ENCODE results near the gene EPO. TPM values are rescaled to one million over a fixed set of nuclear protein-coding genes. Genes with fewer than 3 reads are reported as not detected.

The EPO gene
- total RNA-seq: not detected

DNA sequence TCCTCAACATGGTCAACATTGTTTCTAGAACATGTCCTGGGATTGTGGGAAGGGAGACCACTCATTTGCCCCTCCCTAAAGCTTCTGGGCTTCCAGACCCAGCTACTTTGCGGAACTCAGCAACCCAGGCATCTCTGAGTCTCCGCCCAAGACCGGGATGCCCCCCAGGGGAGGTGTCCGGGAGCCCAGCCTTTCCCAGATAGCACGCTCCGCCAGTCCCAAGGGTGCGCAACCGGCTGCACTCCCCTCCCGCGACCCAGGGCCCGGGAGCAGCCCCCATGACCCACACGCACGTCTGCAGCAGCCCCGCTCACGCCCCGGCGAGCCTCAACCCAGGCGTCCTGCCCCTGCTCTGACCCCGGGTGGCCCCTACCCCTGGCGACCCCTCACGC lies at the start of gene EPO:
TSS of gene EPO (plus strand) at position 190 of the 392 bp plus-strand sequence. CDS start 513 bp downstream, outside the sequence.
- Histone ChIP-seq H3K4me1 (peaks cover 6 to 16% (median 15%) of the 10 kb centered on the region in 4 donors), H3K9me3 (no peaks in the 10 kb centered on the region), H3K27me3 (peaks cover 0 to 57% (median 22%) of the 10 kb centered on the region in 4 donors), H3K27ac (replicated peaks in 1 of 4) (no peak within 1 kb of the TSS), H3K4me3 (peak within 1 kb of the TSS in 2 of 4 donors; percentile 12 to 30), H3K36me3 (no peaks in the 10 kb centered on the region)
- WGBS: 8% methylated on average over 4 of the region's 21 CpGs
- intact Hi-C loops (cut with DNase I): no loop called here
- TF ChIP-seq, protein P1, sequence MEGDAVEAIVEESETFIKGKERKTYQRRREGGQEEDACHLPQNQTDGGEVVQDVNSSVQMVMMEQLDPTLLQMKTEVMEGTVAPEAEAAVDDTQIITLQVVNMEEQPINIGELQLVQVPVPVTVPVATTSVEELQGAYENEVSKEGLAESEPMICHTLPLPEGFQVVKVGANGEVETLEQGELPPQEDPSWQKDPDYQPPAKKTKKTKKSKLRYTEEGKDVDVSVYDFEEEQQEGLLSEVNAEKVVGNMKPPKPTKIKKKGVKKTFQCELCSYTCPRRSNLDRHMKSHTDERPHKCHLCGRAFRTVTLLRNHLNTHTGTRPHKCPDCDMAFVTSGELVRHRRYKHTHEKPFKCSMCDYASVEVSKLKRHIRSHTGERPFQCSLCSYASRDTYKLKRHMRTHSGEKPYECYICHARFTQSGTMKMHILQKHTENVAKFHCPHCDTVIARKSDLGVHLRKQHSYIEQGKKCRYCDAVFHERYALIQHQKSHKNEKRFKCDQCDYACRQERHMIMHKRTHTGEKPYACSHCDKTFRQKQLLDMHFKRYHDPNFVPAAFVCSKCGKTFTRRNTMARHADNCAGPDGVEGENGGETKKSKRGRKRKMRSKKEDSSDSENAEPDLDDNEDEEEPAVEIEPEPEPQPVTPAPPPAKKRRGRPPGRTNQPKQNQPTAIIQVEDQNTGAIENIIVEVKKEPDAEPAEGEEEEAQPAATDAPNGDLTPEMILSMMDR (IDR thresholded peaks at IDR 0.05): no peak
- no peak for TF ChIP-seq POLR2AphosphoS5 (IDR thresholded peaks at IDR 0.05)
- no peak for TF ChIP-seq EP300 (IDR thresholded peaks at IDR 0.05)
- TF ChIP-seq POLR2A (IDR thresholded peaks at IDR 0.05; ENCODE audit: low read depth): no peak
- no peak for DNase-seq (ENCODE audit: extremely low spot score)

DNA sequence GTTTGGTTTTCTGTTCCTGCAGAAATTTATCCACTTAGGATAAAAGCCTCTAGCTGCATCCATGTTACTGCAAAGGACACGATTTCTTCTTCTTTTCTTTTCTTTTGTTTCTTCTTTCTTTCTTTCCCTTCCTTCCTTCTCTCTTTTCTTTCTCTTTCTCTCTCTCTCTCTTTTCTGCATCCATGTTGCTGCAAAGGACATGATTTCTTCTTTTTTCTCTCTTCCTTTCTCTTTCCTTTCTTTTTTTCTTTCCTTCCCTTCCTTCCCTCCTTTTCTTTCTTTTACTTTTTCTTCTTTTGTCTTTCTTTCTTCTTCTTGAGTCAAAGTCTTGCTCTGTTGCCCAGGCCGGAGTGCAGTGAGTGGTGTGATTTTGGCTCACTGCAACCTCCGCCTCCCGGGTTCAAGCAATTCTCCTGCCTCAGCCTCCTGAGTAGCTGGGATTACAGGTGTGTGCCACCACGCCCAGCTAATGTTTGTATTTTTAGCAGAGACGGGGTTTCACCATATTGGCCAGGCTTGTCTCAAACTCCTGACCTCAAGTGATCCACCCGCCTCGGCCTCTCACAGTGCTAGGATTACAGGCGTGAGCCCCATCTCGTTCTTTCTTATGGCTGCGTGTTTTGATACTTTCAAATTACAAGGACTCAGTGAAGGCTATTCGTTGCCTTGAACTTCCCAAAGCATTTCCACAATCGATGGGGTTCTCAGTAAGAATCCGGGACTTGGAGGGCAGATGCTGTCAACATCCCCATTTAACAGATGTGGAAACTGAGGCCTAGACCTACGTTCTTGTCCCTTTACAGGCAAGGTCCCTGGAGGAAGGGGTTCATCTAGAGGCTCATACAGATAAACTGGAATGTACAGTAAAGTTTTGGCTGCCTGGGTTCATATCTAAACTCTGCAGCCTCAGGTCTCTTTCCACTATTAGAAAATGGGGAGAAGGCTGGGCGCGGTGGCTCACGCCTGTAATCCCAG lies 48.6 kb upstream of the EPO start:
- Histone ChIP-seq H3K36me3 (peaks cover 2 to 3% (median 3%) of the 10 kb centered on the region in 4 donors), H3K27me3 (no peaks in the 10 kb centered on the region), H3K4me3 (no peak overlapping the region), H3K27ac (replicated peaks in 1 of 4) (no peak overlapping the region), H3K4me1 (peaks cover 12 to 25% (median 18%) of the 10 kb centered on the region in 4 donors), H3K9me3 (no peaks in the 10 kb centered on the region)
- TF ChIP-seq EP300 (IDR thresholded peaks at IDR 0.05): no peak
- TF ChIP-seq POLR2A (IDR thresholded peaks at IDR 0.05; ENCODE audit: low read depth): no peak
- TF ChIP-seq, protein P1 (IDR thresholded peaks at IDR 0.05): no peak
- TF ChIP-seq POLR2AphosphoS5 (IDR thresholded peaks at IDR 0.05): no peak
- no peak for DNase-seq (ENCODE audit: extremely low spot score)
- intact Hi-C loops (cut with DNase I): loop anchor here (5.0 kb wide), 1 partner anchor 59 kb away; the partner anchor contains the start of gene MOSPD3
- WGBS: 93% methylated on average over 18 of the region's 18 CpGs

DNA sequence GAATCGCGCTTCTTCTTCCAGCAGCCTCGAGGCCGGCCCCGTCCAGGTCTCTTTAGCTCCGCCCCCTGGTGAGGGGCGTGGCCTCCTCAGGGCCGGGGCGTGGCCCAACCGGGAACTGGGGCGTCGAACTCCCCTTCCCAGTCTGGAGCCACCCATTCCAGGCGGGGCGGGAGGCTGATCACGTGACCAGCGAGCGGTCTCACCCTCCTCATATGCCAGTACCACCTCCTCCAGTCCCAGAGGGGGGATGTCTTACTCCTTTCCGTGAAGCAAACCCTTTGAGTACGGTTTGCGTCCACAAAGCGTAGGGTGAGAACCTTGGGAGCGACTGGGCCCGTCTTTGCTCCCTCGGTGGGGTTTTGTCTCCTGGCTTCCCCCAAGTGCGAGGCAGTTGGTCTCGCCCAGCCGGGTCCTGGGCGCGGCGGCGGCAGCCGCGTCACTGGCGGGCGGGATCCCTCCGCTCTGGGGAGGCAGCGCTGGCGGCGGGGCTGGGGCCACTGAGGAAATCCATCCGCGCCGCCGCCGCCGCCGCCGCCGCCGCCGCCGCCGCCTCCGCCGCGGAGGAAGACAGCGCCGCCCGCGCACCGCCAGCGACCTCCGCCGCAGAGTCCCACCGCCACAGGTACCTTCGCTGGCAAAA lies 46.8 kb upstream of the EPO start, which contains the start of gene GNB2:
TSS of gene GNB2 (plus strand) at position 439 of the 640 bp plus-strand sequence. CDS start 2,526 bp downstream, outside the sequence.
- DNase-seq (ENCODE audit: extremely low spot score): peak; percentile 100
- Histone ChIP-seq H3K27ac (replicated peaks in 1 of 4) (peak within 1 kb of the TSS; percentile 98 to 100 (median 98)), H3K4me3 (peak within 1 kb of the TSS; percentile 88 to 96 (median 96)), H3K36me3 (peaks cover 20 to 21% (median 21%) of the 10 kb centered on the region in 4 donors), H3K27me3 (no peaks in the 10 kb centered on the region), H3K9me3 (no peaks in the 10 kb centered on the region), H3K4me1 (peaks cover 17 to 39% (median 35%) of the 10 kb centered on the region in 4 donors)
- TF ChIP-seq POLR2A (IDR thresholded peaks at IDR 0.05; ENCODE audit: low read depth) (peak; percentile 56), POLR2AphosphoS5 (IDR thresholded peaks at IDR 0.05) (peak; percentile 89 to 92), EP300 (IDR thresholded peaks at IDR 0.05) (peak; percentile 10)
- TF ChIP-seq, protein P1 (IDR thresholded peaks at IDR 0.05): peak in 1 of 3 experiments; percentile 10
- intact Hi-C loops (cut with DNase I): loop anchor here (5.0 kb wide), 1 partner anchor 61 kb away; the partner anchor contains the start of gene MOSPD3
- 0% methylated on average over 19 of the region's 65 CpGs for WGBS

DNA sequence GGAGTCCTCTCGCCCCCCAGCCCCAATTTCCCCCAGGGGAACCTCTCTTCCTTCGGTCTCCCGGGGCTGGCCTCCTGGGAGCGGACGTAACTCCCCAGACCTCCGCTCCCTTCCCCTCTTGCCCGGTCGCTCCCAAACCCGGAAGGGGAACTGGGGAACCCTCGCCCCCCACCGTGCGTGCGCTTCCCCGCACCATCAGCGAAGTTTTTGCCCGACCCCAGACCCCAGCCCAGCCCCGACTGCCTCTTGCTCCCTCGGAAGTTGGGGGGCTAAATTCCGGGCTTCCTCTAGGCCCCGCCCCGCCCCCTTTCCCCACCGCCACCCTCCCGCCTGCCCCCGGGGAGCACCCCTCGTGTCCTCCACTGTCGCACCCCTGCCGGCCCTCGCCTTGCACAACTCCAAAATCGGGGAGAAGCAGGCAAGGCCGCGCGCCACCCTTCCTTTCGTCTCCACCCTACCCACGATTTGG lies 46.3 kb upstream of the EPO start:
- Histone ChIP-seq H3K27ac (replicated peaks in 1 of 4) (peak overlapping the region; percentile 98 to 100 (median 98)), H3K4me3 (peak overlapping the region; percentile 88 to 96 (median 96)), H3K27me3 (no peaks in the 10 kb centered on the region), H3K4me1 (peaks cover 17 to 44% (median 39%) of the 10 kb centered on the region in 4 donors), H3K9me3 (no peaks in the 10 kb centered on the region), H3K36me3 (peaks cover 26 to 27% (median 26%) of the 10 kb centered on the region in 4 donors)
- DNase-seq (ENCODE audit: extremely low spot score): no peak
- TF ChIP-seq POLR2A (IDR thresholded peaks at IDR 0.05; ENCODE audit: low read depth) (no peak), EP300 (IDR thresholded peaks at IDR 0.05) (no peak), POLR2AphosphoS5 (IDR thresholded peaks at IDR 0.05) (no peak)
- TF ChIP-seq, protein P1 (IDR thresholded peaks at IDR 0.05): no peak
- intact Hi-C loops (cut with DNase I): loop anchor here (5.0 kb wide), 1 partner anchor 62 kb away; the partner anchor contains the start of gene MOSPD3
- WGBS: under 1% methylated on average over 24 of the region's 34 CpGs

All from esophagus muscularis mucosa (tissue), 4 donors.